ENCODE measurements around the gene OGFOD2.
A peak's percentile ranks its signal among the peaks of the same experiment; 100 is the strongest.
"Not testable (repeated sequence)": the region's sequence is repeated elsewhere in the genome, so short reads cannot be mapped to it uniquely, and the experiment has no call there.

Gene OGFOD2

GRCh38 chr12:123006977-123007376, 31.9 kb downstream of the OGFOD2 start:
- no peak for DNase-seq

- no peak for DNase-seq
Measured at GRCh38 chr12:123010110-123010509, 35.1 kb downstream of the OGFOD2 start.

GRCh38 chr12:123010681-123011080, 35.6 kb downstream of the OGFOD2 start:
- no peak for DNase-seq

- DNase-seq: no peak
Measured at GRCh38 chr12:123011701-123012100, 36.7 kb downstream of the OGFOD2 start.

GRCh38 chr12:123013185-123014095, 38.4 kb downstream of the OGFOD2 start:
- no peak for DNase-seq

- not testable (repeated sequence) for DNase-seq
Measured at GRCh38 chr12:123014473-123014872, 39.4 kb downstream of the OGFOD2 start.

- no peak for DNase-seq
Measured at GRCh38 chr12:123017753-123018152, 42.7 kb downstream of the OGFOD2 start.

GRCh38 chr12:123019841-123020138, 44.7 kb downstream of the OGFOD2 start:
- no peak for DNase-seq

GRCh38 chr12:123021688-123022604, 46.9 kb downstream of the OGFOD2 start:
- peak; percentile 26 for DNase-seq

- DNase-seq: no peak
Measured at GRCh38 chr12:123022846-123023245, 47.8 kb downstream of the OGFOD2 start.

GRCh38 chr12:123024819-123025391, 49.9 kb downstream of the OGFOD2 start:
- DNase-seq: no peak

- DNase-seq: no peak
Measured at GRCh38 chr12:123026094-123026853, 51.2 kb downstream of the OGFOD2 start.

GRCh38 chr12:123027726-123028445, 52.8 kb downstream of the OGFOD2 start:
- no peak for DNase-seq

- no peak for DNase-seq
Measured at GRCh38 chr12:123028475-123028874, 53.4 kb downstream of the OGFOD2 start.

- no peak for DNase-seq
Measured at GRCh38 chr12:123029550-123029949, 54.5 kb downstream of the OGFOD2 start.

All from NCI-H69 (cell line).